Fibroblast of lung (primary cell): ENCODE measurements around the gene CAMSAP2.

Experiments
- EZH2 ChIP-seq: IDR thresholded peaks from 2 replicates; pipeline ENCODE4 v1.5.1; 2012; ENCODE audit warnings: low read length, control low read depth, mild to moderate bottlenecking; ENCODE audit errors: missing control alignments
- TF ChIP-seq, protein P1 (sequence below), 2 donors: IDR thresholded peaks in 1 of 2; conservative IDR thresholded peaks in 1 of 2; 1 replicate in 1 of 2; 2 replicates in 1 of 2; pipeline ENCODE4 v1.5.1; 2011 to 2012; ENCODE audit warnings: low read length in 2 of 2, control low read depth in 1 of 2, inconsistent platforms in 1 of 2, low read depth in 1 of 2, mild to moderate bottlenecking in 1 of 2

- TF ChIP-seq, protein P1, sequence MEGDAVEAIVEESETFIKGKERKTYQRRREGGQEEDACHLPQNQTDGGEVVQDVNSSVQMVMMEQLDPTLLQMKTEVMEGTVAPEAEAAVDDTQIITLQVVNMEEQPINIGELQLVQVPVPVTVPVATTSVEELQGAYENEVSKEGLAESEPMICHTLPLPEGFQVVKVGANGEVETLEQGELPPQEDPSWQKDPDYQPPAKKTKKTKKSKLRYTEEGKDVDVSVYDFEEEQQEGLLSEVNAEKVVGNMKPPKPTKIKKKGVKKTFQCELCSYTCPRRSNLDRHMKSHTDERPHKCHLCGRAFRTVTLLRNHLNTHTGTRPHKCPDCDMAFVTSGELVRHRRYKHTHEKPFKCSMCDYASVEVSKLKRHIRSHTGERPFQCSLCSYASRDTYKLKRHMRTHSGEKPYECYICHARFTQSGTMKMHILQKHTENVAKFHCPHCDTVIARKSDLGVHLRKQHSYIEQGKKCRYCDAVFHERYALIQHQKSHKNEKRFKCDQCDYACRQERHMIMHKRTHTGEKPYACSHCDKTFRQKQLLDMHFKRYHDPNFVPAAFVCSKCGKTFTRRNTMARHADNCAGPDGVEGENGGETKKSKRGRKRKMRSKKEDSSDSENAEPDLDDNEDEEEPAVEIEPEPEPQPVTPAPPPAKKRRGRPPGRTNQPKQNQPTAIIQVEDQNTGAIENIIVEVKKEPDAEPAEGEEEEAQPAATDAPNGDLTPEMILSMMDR (conservative IDR thresholded peaks at IDR 0.05 in 1 of 2, IDR thresholded peaks at IDR 0.05 in 1 of 2; ENCODE audit: low read depth in 1 of 2, low read length in 2 of 2): no peak
- no peak for TF ChIP-seq EZH2
These were observed at the start of gene CAMSAP2 for GRCh38 chr1:200738327-200738948.
